GM23338 (cell line): ENCODE data around the gene MZT2A. TPM values are rescaled to one million over a fixed set of nuclear protein-coding genes. Genes with fewer than 3 reads are reported as not detected.

ENCODE experiments used
- ATAC-seq: fragments of 200-7000 bp; cut with Tn5 transposase; 3 replicates; pipeline ENCODE4 v1.9.1; 2020
- DNase-seq: peaks from one replicate; pipeline ENCODE4 v3.0.0-alpha.2; 2015; ENCODE audit warnings: low spot score
- H2AFZ ChIP-seq: fragments of 200-600 bp; sonication (generic); 2 replicates; pipeline ENCODE4 v1.8.0; 2016; ENCODE audit warnings: antibody characterized with exemption, mild to moderate bottlenecking, moderate library complexity
- H3F3A ChIP-seq: fragments of 200-600 bp; sonication (generic); replicated peaks from 2 replicates; pipeline ENCODE4 v1.8.0; 2017; ENCODE audit warnings: antibody characterized with exemption, mixed run types, low read depth
- H3K27ac ChIP-seq: fragments of 200-600 bp; sonication (generic); 2 replicates; pipeline ENCODE4 v1.6.1; 2016; ENCODE audit warnings: low read depth
- H3K27me3 ChIP-seq: fragments of 200-600 bp; sonication (generic); 2 replicates; pipeline ENCODE4 v1.8.0; 2016; ENCODE audit warnings: mild to moderate bottlenecking, mixed run types, moderate library complexity; ENCODE audit not compliant: insufficient read depth
- H3K36me3 ChIP-seq: fragments of 200-600 bp; sonication (generic); 2 replicates; pipeline ENCODE4 v1.8.0; 2016; ENCODE audit warnings: mild to moderate bottlenecking; ENCODE audit not compliant: insufficient read depth
- H3K4me1 ChIP-seq: fragments of 200-600 bp; sonication (generic); 2 replicates; pipeline ENCODE4 v1.8.0; 2016; ENCODE audit warnings: mild to moderate bottlenecking, moderate library complexity; ENCODE audit not compliant: insufficient read depth
- H3K4me2 ChIP-seq: fragments of 200-600 bp; sonication (generic); 2 replicates; pipeline ENCODE4 v1.7.1; 2017; ENCODE audit warnings: mixed run types
- H3K4me3 ChIP-seq: fragments of 200-600 bp; sonication (generic); 2 replicates; pipeline ENCODE4 v1.6.1; 2016; ENCODE audit warnings: mixed run types
- H3K79me2 ChIP-seq: fragments of 200-600 bp; sonication (generic); replicated peaks from 2 replicates; pipeline ENCODE4 v1.8.0; 2017; ENCODE audit warnings: mild to moderate bottlenecking; ENCODE audit not compliant: insufficient read depth
- H3K9me2 ChIP-seq: fragments of 200-600 bp; sonication (generic); 2 replicates; pipeline ENCODE4 v1.8.0; 2017; ENCODE audit not compliant: insufficient read depth
- H4K20me1 ChIP-seq: fragments of 200-600 bp; sonication (generic); replicated peaks from 2 replicates; pipeline ENCODE4 v1.8.0; 2017; ENCODE audit warnings: mild to moderate bottlenecking; ENCODE audit not compliant: insufficient read depth
- H3K27ac Mint-ChIP-seq: 2 replicates; pipeline ENCODE4 v1.8.0; 2020; ENCODE audit warnings: inconsistent platforms, mild to moderate bottlenecking, moderate library complexity, mixed read lengths
- H3K27me3 Mint-ChIP-seq: 3 replicates; pipeline ENCODE4 v1.8.0; 2022; ENCODE audit warnings: low read depth, mild to moderate bottlenecking, moderate library complexity, mixed read lengths, inconsistent platforms; ENCODE audit not compliant: insufficient read depth, poor library complexity
- H3K36me3 Mint-ChIP-seq: 3 replicates; pipeline ENCODE4 v1.8.0; 2021; ENCODE audit warnings: low read depth, mild to moderate bottlenecking, inconsistent platforms, moderate library complexity, mixed read lengths
- H3K4me1 Mint-ChIP-seq: 3 replicates; pipeline ENCODE4 v1.8.0; 2020; ENCODE audit warnings: mild to moderate bottlenecking, inconsistent platforms, mixed read lengths
- H3K4me3 Mint-ChIP-seq: 3 replicates; pipeline ENCODE4 v1.8.0; 2021; ENCODE audit warnings: moderate library complexity, mild to moderate bottlenecking, inconsistent platforms, mixed read lengths
- H3K9me3 Mint-ChIP-seq: 3 replicates; pipeline ENCODE4 v1.8.0; 2020; ENCODE audit warnings: moderate library complexity, mild to moderate bottlenecking, inconsistent platforms, mixed read lengths
- CREB1 ChIP-seq: fragments of 250-450 bp; sonication (Bioruptor Pico); IDR thresholded peaks from 2 replicates; pipeline ENCODE4 v1.5.0; 2020; ENCODE audit warnings: low read depth, mild to moderate bottlenecking, moderate library complexity
- CTCF ChIP-seq, 2 experiments: fragments of 200-600 bp in 1 of 2; sonication (generic) in 1 of 2; conservative IDR thresholded peaks; 2 replicates each; pipeline versions ENCODE4 v1.5.1 to v1.6.1; 2016 to 2017; ENCODE audit warnings: antibody characterized with exemption in 2 of 2, low read depth in 2 of 2, mild to moderate bottlenecking in 2 of 2, moderate library complexity in 1 of 2
- ETS1 ChIP-seq: IDR thresholded peaks from 2 replicates; pipeline ENCODE4 v1.6.1; 2016; ENCODE audit warnings: antibody characterized with exemption
- EZH2 ChIP-seq: fragments of 200-600 bp; sonication (generic); IDR thresholded peaks from one replicate; pipeline ENCODE4 v1.8.0; 2017; ENCODE audit warnings: antibody characterized with exemption, mild to moderate bottlenecking, low read depth; ENCODE audit not compliant: unreplicated experiment
- EZH2phosphoT487 ChIP-seq: fragments of 200-600 bp; sonication (generic); IDR thresholded peaks from one replicate; pipeline ENCODE4 v1.8.1; 2018; ENCODE audit warnings: antibody characterized with exemption; ENCODE audit not compliant: unreplicated experiment
- JUNB ChIP-seq: IDR thresholded peaks from one replicate; pipeline ENCODE4 v1.6.1; 2016; ENCODE audit warnings: antibody characterized with exemption; ENCODE audit not compliant: unreplicated experiment
- NANOG ChIP-seq: IDR thresholded peaks from 2 replicates; pipeline ENCODE4 v1.6.1; 2016; ENCODE audit warnings: antibody characterized with exemption, borderline replicate concordance
- POLR2AphosphoS5 ChIP-seq: IDR thresholded peaks from 2 replicates; pipeline ENCODE4 v1.6.1; 2016; ENCODE audit warnings: antibody characterized with exemption, low read depth
- STAT1 ChIP-seq: IDR thresholded peaks from one replicate; pipeline ENCODE4 v1.6.1; 2016; ENCODE audit warnings: antibody characterized with exemption; ENCODE audit not compliant: unreplicated experiment
- ZNF331 ChIP-seq: fragments of 250-450 bp; sonication (Bioruptor Pico); IDR thresholded peaks from 2 replicates; pipeline ENCODE4 v1.5.0; 2020; ENCODE audit warnings: low read depth, mild to moderate bottlenecking, moderate library complexity
- ZNF462 ChIP-seq: fragments of 250-450 bp; sonication (Bioruptor Pico); IDR thresholded peaks from 2 replicates; pipeline ENCODE4 v1.5.0; 2020; ENCODE audit warnings: mild to moderate bottlenecking, moderate library complexity
- polyA plus RNA-seq: library from polyadenylated mRNA; unstranded; fragments of >200 nt; fragmentation: Nextera tagmentation; extraction: Ambion mirVana; gene quantifications from 2 replicates; pipeline ENCODE4 v1.2.1, GENCODE V29; 2016
- total RNA-seq: library from RNA; depleted of rRNA; stranded (reverse); fragments of >200 nt; shearing (Covaris generic); gene quantifications from 2 replicates; pipeline ENCODE4 v1.2.3, GENCODE V29; 2014

The MZT2A gene
- total and polyA plus RNA-seq, 2 experiments from 2014 or later: 69.0 to 120 TPM

GRCh38 chr2:131493199-131493968 is 1.2 kb upstream of the MZT2A start:
- Histone ChIP-seq H3K4me3 (peak overlapping the region; percentile 90), H3K27me3 (no peaks in the 10 kb centered on the region), H3K9me2 (no peaks in the 10 kb centered on the region), H3K4me2 (peak overlapping the region; percentile 95), H3K36me3 (no peaks in the 10 kb centered on the region), H3K79me2 (peaks cover 44% of the 10 kb centered on the region), H3K27ac (peak overlapping the region; percentile 94), H2AFZ (no peak overlapping the region; the same call in 1 of the 2 replicates), H4K20me1 (no peaks in the 10 kb centered on the region), H3K4me1 (no peaks in the 10 kb centered on the region; the same call in 1 of the 2 replicates), H3F3A (no peaks in the 10 kb centered on the region)
- Mint-ChIP-seq H3K9me3 (no peaks in the 10 kb centered on the region; the same call in 2 of the 3 replicates), H3K4me1 (peaks cover 12% of the 10 kb centered on the region), H3K36me3 (peaks cover 19% of the 10 kb centered on the region), H3K4me3 (peak overlapping the region; percentile 99), H3K27me3 (peaks cover 19% of the 10 kb centered on the region), H3K27ac (peak overlapping the region; percentile 100)
- TF ChIP-seq EZH2: no peak
- no peak for TF ChIP-seq EZH2phosphoT487
- no peak for TF ChIP-seq POLR2AphosphoS5
- TF ChIP-seq STAT1: no peak
- TF ChIP-seq ZNF462 (CRISPR knock-in tag): no peak
- no peak for TF ChIP-seq NANOG
- TF ChIP-seq ZNF331 (CRISPR knock-in tag): no peak
- TF ChIP-seq CTCF (conservative IDR thresholded peaks at IDR 0.05; ENCODE audit: low read depth in 2 of 2): no peak
- TF ChIP-seq CREB1 (CRISPR knock-in tag): no peak
- TF ChIP-seq JUNB: no peak
- TF ChIP-seq ETS1: no peak
- DNase-seq: peak; percentile 43
- peak; percentile 24 for ATAC-seq
